ENCODE measurements around the gene NECTIN3.

The NECTIN3 gene

GRCh38 chr3:111071257-111072030 is at the start of gene NECTIN3:
NECTIN3 (plus strand) TSS chr3:111071816; CDS start chr3:111072018, 202 bp downstream.
- DNase-seq = peak; percentile 31

- no peak for DNase-seq
Measured at GRCh38 chr3:111027868-111028267, 43.7 kb upstream of the NECTIN3 start.

- DNase-seq = no peak
Measured at GRCh38 chr3:111031538-111031937, 40.1 kb upstream of the NECTIN3 start.

GRCh38 chr3:111032677-111033076 is 38.9 kb upstream of the NECTIN3 start:
- no peak for DNase-seq

GRCh38 chr3:111033470-111034050 is 38.1 kb upstream of the NECTIN3 start:
- no peak for DNase-seq

GRCh38 chr3:111035316-111035715 is 36.3 kb upstream of the NECTIN3 start:
- DNase-seq = no peak

- no peak for DNase-seq
Measured at GRCh38 chr3:111035902-111036301, 35.7 kb upstream of the NECTIN3 start.

GRCh38 chr3:111040959-111041358 is 30.7 kb upstream of the NECTIN3 start:
- DNase-seq = no peak

GRCh38 chr3:111045564-111045963 is 26.1 kb upstream of the NECTIN3 start:
- no peak for DNase-seq

GRCh38 chr3:111047042-111047441 is 24.6 kb upstream of the NECTIN3 start:
- DNase-seq = no peak

- DNase-seq = no peak
Measured at GRCh38 chr3:111047812-111048435, 23.7 kb upstream of the NECTIN3 start.

GRCh38 chr3:111051354-111051753 is 20.3 kb upstream of the NECTIN3 start:
- DNase-seq = no peak

GRCh38 chr3:111068574-111068973 is 3.0 kb upstream of the NECTIN3 start:
- no peak for DNase-seq

GRCh38 chr3:111069974-111070771 is 1.4 kb upstream of the NECTIN3 start:
- DNase-seq = no peak

- DNase-seq = no peak
Measured at GRCh38 chr3:111070772-111071256, 802 bp upstream of the NECTIN3 start.

- DNase-seq = no peak
Measured at GRCh38 chr3:111072031-111072921, 660 bp downstream of the NECTIN3 start.

- DNase-seq = no peak
Measured at GRCh38 chr3:111073218-111073617, 1.6 kb downstream of the NECTIN3 start.

- no peak for DNase-seq
Measured at GRCh38 chr3:111076732-111077131, 5.1 kb downstream of the NECTIN3 start.

GRCh38 chr3:111077369-111077768 is 5.8 kb downstream of the NECTIN3 start:
- DNase-seq = no peak

- DNase-seq = no peak
Measured at GRCh38 chr3:111080413-111080812, 8.8 kb downstream of the NECTIN3 start.

- no peak for DNase-seq
Measured at GRCh38 chr3:111081008-111081545, 9.5 kb downstream of the NECTIN3 start.

GRCh38 chr3:111084911-111085310 is 13.3 kb downstream of the NECTIN3 start:
- DNase-seq = no peak

All from NCI-H2081 treated with DMSO at 0.1 percent for 48 hours (cell line).